D721Med (cell line): ENCODE data around the gene SDC3.

Source experiments
- DNase-seq: peaks from one replicate; pipeline ENCODE4 v3.0.0; 2011; ENCODE audit warnings: low spot score; ENCODE audit not compliant: insufficient read length
- FAIRE-seq: peaks from 2 replicates; lab custom pipeline; 2011; peaks lifted over from hg19 to GRCh38; lab: Jason Lieb, UNC
- CTCF ChIP-seq: IDR thresholded peaks from 2 replicates; pipeline ENCODE4 v1.5.1; 2012; ENCODE audit warnings: mild to moderate bottlenecking, control low read depth; ENCODE audit not compliant: insufficient read depth; ENCODE audit errors: missing control alignments

The SDC3 gene

GRCh38 chr1:30933874-30934252, 25.3 kb upstream of the SDC3 start:
- FAIRE-seq (no peak), DNase-seq (no peak)
- no peak for TF ChIP-seq CTCF

- FAIRE-seq, result no peak
- no peak for DNase-seq
- no peak for TF ChIP-seq CTCF
Measured at GRCh38 chr1:30930631-30931173, 22.1 kb upstream of the SDC3 start.

GRCh38 chr1:30929944-30930525, 21.5 kb upstream of the SDC3 start:
- FAIRE-seq (no peak), DNase-seq (no peak)
- TF ChIP-seq CTCF, result no peak

- FAIRE-seq, result no peak
- DNase-seq, result no peak
- peak; percentile 58 for TF ChIP-seq CTCF
Measured at GRCh38 chr1:30929135-30929889, 20.8 kb upstream of the SDC3 start.

- no peak for FAIRE-seq
- DNase-seq, result no peak
- TF ChIP-seq CTCF, result no peak
Measured at GRCh38 chr1:30928789-30929134, 20.2 kb upstream of the SDC3 start.

GRCh38 chr1:30928171-30928570, 19.6 kb upstream of the SDC3 start:
- no peak for TF ChIP-seq CTCF
- FAIRE-seq (no peak), DNase-seq (no peak)

- no peak for TF ChIP-seq CTCF
- no peak for FAIRE-seq
- DNase-seq, result no peak
Measured at GRCh38 chr1:30927448-30927847, 18.9 kb upstream of the SDC3 start.
